HG02884 (cell line): ENCODE data around the gene NFIX.

Source experiments
- ATAC-seq: cut with Tn5 transposase; IDR thresholded peaks from one replicate; pipeline ENCODE4 v1.9.1; 2021; ENCODE audit warnings: mild to moderate bottlenecking, moderate library complexity; ENCODE audit not compliant: unreplicated experiment

The NFIX gene

GRCh38 chr19:13120031-13120430, 124.8 kb downstream of the NFIX start:
- ATAC-seq = no peak

- no peak for ATAC-seq
Observed at GRCh38 chr19:13120817-13121216, 125.5 kb downstream of the NFIX start.

GRCh38 chr19:13121551-13122274, 126.4 kb downstream of the NFIX start:
- no peak for ATAC-seq

GRCh38 chr19:13122275-13122878, 127.1 kb downstream of the NFIX start:
- no peak for ATAC-seq

- ATAC-seq = no peak
Observed at GRCh38 chr19:13122980-13123957, 128.0 kb downstream of the NFIX start.

- no peak for ATAC-seq
Observed at GRCh38 chr19:13127051-13127450, 131.8 kb downstream of the NFIX start.

- no peak for ATAC-seq
Observed at GRCh38 chr19:13127811-13128575, 132.7 kb downstream of the NFIX start.

- no peak for ATAC-seq
Observed at GRCh38 chr19:13128583-13128982, 133.3 kb downstream of the NFIX start.

GRCh38 chr19:13129384-13129783, 134.1 kb downstream of the NFIX start:
- ATAC-seq = no peak

- ATAC-seq = no peak
Observed at GRCh38 chr19:13130886-13131490, 135.7 kb downstream of the NFIX start.

GRCh38 chr19:13132471-13133180, 137.4 kb downstream of the NFIX start:
- no peak for ATAC-seq

GRCh38 chr19:13133241-13133870, 138.1 kb downstream of the NFIX start:
- no peak for ATAC-seq

GRCh38 chr19:13134626-13135025, 139.4 kb downstream of the NFIX start:
- no peak for ATAC-seq

- ATAC-seq = no peak
Observed at GRCh38 chr19:13135068-13136062, 140.1 kb downstream of the NFIX start.

GRCh38 chr19:13137290-13137794, 142.1 kb downstream of the NFIX start:
- no peak for ATAC-seq

GRCh38 chr19:13138171-13138915, 143.1 kb downstream of the NFIX start:
- no peak for ATAC-seq

- ATAC-seq = no peak
Observed at GRCh38 chr19:13138916-13139198, 143.6 kb downstream of the NFIX start.
